GM19328 (cell line): ENCODE results near the gene MGLL.
A peak's percentile ranks its signal among the peaks of the same experiment; 100 is the strongest.

Experiments used
- ATAC-seq: cut with Tn5 transposase; IDR thresholded peaks from one replicate; pipeline ENCODE4 v1.9.1; 2021; ENCODE audit warnings: mild to moderate bottlenecking, moderate library complexity; ENCODE audit not compliant: unreplicated experiment

Gene MGLL

DNA sequence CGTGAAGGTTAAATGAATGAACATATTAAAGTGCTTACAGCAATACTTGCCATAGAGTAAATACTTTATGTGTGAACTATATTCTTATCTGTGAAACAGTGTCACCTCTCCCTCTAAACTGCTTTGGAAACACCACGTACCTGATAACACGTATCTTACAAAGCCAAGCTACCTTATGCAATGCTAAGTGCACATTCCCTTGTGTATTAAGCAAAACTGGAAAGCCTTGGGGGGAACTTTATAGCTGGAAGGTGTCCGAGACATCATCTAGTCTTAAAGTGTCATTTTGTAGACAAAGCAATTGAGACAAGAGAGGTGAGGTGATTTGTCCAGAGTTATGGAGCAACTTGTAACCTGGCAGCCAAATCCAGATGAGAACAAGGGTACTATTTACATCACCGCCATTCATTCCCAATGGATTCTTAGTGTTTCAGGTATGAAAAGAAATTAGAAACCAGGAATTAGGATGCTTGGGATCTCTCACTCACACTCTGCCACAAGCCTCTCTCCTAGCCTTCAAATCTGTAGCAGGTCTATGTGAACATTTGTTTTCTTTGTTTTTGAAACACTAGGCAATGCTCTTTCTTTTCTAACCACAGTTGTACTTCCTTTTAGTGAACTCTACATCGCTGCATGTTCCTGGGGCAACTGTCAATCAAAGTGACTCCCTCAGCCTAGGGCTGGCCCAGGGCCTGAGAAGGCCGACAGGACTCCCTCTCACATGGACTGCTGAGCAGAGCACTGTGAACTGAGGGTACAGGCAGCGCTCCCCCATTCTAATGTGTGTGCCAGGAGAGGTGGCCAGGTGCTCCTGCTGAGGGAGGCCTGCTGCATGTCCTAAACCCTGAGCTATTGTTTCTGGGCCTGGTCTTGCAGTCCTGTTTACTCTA is 13.9 kb upstream of the MGLL start:
- peak; percentile 67 for ATAC-seq

DNA sequence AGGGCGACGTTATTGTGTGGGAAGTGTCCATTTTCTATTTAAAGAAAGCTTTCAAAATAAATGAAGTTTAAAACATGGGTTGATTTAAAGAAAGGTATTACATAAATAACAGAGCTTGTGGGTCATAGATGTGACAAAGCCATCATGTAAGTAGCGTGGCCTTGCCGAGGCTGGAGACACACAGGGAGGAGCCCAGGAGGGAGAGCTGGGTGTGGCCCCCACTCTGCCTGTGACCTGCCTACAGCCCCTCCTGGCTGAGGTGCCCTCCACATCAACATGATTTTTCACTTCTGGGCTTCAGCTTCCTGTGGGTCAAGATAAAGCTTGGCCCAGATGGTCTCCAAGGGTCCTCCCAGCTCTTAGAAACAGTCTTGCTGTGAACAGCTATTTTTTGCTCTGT is 12.5 kb upstream of the MGLL start:
- ATAC-seq, result peak; percentile 13

DNA sequence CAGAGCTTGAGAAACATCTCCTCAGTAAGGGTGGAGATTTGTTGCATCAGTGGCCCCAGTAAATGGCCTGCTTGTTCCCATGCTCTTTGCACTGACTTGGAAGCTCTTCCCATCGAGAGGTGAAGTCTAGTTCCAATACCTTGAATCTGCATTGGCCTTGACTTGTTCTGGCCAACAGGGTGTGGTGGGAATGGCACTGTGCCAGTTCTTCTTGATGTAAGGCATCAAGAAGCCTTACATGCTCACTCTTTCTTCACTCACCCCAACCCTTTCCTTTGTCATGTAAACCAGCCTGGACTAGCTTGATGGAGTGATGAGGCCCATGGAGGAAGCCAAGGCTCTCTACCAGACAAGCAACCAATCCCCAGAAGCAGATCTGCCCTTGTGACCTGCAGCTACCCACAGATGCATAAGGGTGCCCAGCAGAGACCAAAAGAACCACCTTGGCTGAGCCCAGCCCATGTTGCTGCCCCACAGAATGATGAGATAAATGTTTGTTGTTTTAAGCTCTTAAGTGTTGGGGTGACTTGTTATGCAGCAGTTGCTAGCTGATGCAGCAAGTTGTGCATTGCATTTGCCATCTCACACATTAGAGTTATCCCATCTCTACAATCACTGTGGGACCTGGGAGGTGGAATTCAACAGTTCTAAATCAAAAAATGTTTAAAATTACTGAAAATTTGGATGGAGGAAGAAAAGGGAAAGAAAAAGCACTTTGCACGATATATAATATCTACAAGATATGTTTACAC is 11.1 kb upstream of the MGLL start:
- ATAC-seq, result no peak

DNA sequence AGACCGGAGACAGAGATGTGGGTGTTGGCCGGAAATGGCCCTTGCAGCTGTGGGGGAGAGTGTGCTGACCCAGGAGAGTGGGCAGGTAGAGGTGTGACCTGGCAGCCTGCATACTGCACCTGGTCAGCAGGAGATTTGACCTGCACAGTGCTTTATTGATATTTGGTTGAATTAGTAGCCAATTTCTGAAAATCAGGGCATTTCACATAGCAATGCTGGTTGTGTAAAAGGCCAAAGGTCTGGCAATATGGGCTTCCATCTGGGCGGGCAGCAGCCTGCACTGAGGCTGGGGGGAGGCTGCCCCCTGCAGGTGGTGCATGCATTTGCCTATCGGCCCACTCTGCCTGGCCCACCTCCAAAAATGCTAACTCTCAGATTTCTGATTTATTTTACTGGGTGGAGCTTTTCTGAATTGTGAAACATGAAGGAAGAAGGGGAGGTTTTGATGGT is 9.4 kb upstream of the MGLL start:
- ATAC-seq, result no peak

DNA sequence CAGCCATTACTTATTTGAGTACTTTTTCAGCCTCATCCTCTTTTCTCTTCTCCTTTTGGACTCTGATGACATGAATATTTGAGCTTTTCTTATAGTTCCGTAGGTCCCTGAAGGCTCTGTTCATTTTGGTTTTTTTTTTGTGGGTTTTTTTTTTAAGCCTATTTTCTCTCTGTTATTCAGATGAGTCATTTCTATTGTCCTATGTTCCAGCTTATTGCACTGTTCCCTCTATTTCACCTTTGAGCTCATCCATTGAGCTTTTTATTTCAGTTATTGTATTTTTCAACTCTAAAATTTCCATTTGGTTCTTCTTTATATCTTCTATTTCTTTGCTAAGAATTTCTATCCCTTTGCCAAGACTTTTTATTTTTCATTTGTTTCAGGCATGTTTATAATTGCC is 7.2 kb upstream of the MGLL start:
- no peak for ATAC-seq

DNA sequence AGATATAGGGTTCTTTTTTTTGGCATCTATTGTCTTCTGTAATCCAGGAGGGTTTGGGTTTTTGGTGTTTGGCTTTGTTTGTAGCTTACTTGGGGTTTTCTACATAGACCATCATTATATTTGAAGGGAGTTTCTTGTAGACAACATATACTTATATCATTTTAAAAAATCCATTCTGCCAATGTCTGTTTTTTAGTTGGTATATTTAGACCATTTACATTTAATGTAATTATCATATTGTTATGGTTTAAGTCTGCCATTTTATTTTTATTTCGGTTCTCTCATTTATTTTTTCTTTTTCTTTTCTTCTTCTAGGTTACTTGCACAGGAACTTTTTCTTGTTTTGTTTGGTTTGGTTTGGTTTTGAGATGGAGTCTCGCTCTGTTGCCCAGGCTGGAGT is 5.5 kb upstream of the MGLL start:
- no peak for ATAC-seq

DNA sequence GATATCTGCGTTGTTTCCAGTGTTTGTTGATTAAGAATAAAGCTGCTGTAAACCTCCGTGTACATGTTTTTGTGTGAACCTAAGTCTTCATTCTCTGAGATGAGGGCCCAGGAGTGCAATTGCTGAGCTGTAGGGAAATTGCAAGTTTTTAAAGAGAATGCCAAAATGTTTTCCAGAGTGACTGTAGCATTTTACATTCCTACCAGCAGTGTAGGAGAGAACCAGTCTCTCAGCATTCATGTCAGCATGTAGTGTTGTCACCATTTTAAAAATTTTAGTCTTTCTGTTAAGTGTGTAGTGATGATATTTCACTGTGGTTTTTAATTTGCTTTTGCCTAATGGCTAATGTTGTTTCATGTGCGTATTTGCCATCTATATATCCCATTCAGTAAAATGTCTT is 3.4 kb upstream of the MGLL start:
- no peak for ATAC-seq

DNA sequence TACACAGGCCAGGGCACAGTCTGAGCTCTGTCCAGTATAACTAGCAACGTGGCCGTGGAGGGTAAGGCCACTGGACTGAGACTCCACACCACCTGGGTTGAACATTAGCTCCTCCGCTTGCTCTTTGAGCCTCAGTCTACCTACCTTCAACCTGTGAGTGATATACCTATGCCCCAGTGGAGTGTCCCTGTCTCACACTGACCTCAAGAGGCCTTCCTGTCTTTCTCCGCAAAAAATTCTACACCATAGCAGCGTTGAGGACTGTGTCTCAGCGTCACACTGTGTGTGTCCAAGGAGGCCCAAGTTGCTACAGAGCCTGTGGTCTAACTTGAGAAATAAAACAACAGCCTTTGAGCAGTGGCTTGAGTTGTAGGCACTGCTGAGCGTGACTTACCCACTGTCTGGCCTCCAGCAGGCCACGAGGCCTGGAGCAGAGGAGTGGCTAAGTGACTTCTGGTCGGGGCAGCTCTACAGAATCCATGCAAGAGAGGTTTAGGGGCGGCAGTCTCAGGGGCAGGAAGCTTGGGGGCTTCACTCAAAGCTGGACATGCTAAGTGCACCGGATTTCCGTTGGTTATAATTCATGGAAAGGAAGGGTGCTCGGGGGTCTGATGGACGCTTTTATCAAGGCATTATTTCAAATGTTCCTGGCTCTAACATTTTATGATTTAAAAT is 2.0 kb upstream of the MGLL start:
- ATAC-seq, result no peak

DNA sequence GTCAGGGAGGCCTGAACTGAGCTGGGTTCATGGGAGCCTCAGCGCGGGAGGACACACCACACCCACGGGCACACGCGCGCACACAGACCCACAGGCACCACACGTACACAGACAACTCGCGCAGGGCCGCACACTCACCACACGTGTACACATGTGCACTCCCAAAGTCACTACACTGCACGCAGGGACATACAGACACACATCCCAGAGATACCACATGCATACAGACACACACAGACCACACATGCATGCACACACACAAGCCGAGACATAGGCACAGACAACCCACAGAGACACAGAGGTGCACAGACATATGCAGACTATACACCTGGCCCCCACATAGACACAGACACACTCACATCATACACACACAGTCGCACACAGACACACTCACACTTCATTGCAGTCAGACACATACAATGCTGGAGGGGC is 1.1 kb upstream of the MGLL start:
- ATAC-seq, result no peak

DNA sequence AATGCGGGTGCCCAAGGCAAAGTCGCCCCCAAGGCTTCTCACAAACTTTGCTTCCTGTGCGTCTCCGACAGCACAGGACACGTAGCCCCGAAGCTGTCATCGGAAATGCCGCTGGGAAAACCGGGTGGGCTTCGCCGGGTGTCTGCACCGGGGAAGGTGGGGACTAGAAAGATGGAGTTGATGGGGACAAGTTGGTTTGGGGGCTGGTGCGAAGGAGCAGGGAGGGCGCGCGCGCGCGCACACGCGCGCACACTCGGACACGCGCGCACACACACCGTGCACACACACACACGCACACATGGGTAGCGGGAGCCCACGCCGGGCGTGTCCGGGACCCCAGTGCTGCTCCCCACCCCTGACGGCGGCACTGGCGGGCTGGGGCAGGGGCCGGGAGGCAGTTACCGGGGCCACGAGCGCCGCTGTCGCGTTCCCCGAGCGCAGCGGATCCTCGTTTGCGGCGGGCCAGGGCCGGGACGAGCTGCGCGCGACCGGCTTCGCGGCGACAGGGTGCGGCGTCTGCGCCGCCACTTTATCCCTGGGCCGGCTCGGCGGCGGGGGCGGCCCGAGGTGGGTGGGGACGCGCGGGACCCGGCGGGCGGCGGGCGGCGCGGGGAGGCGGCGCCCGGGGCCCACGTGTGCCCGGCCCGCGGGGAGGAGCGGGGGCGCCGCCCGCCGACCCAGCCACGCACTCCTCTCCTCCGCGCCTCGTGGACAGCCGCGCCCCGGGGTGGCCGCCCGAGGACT is 539 bp upstream of the MGLL start:
- ATAC-seq, result peak; percentile 49

DNA sequence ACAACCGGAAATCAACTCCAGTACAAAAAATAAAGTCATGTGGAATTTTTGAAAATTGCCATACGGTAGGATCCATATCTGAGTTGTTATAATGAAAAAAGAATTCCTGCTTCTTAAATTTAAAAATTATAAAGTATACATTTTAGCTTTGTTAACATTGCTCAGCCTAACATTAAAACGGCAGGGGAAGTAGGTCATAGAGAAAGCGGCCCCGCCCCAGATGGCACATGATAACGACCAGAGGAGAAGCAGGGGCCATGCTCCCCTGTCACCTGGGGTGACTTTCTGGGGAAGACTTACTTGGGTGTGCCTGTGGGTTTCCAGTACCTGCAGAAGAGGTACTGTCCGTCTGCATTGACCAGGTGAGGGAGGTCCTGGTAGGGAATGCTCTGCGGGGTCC is 921 bp downstream of the MGLL start:
- no peak for ATAC-seq

DNA sequence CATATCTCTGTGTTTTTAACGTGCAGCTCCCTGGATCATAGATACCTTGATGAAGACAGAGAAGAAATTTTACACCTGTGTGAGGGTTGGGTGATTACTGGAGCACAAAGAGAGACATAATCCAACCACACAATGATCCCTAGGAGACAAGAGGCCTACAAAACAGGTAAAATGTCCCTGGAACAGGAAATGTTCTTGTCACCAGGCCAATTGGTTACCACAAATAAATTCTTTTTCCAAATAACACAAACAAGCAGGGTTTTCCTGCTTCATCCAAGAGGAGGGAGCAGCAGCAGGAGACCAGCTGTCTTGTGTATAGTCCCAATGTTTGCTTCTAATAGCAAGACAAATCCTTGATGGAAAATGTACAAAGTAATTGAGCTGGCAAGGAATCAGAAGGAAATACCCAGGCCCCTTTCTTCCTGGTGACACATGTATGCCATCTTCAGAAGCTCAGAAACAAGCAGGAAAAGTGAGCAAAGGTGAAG is 1.4 kb downstream of the MGLL start:
- ATAC-seq, result no peak

DNA sequence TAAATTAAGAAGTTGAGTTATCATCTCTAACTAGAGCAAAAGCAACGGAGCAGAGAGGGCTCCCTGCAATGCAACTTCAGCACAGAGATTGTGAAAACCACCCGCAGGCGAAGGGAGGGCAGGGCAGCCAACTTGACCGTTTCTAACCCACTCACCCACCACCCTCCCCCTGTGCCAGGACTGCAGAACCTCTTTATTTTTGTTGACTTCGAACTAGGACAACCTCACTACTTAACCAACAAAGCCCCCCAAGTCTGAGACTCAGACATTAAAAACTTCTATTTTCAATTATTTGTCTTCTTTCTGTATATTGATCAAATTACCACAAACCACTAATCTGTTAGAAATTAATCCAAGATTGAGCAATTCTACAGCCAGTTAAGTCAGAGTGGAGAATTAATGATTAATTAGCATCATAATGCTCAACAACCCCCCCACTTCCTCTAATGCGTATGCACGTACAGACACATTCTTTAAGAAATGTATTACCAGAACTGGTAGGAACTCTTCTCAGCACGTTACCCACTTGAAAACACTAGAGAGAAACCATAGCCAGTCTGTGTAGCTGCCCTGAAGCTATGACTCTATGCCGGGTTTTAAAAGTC is 2.0 kb downstream of the MGLL start:
- ATAC-seq, result no peak

DNA sequence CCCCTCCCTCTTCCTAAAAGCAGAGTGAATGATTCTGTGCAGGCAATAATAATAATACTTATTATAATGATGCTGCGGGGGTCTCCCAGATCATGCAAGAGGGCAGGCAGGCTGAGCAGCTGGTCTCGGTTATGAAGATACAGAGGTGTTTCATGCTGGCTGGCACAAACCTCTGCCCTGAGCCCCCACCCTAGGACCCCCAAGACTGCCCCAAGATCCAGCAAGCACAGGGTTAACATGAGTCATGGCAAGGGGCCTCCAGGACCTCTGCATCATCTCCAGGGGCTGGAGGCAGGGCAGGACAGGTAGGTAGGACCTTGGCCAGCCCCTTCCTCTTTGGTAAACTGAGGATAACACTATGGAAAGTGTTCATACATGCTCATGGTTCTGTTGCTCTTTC is 2.7 kb downstream of the MGLL start:
- no peak for ATAC-seq

DNA sequence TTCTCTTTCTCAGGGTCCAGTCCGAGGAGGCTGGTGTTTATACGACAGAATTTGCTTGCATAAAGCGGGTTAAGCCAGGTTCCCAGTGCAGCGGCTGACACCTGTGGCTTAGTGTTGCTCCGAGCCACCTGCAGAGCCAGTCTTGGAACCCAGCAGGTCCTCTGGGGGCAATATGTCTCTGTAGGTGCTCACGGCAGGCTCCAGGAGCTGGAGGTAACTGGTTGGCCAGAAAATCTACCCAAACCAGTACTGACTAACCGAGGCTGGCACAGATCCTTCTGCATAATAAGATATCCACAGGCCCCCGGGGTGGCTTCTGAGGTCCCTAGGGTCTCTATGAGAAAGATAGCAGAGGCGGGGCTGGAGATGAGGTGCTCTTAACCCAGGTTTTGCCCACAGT is 3.2 kb downstream of the MGLL start:
- ATAC-seq, result no peak

DNA sequence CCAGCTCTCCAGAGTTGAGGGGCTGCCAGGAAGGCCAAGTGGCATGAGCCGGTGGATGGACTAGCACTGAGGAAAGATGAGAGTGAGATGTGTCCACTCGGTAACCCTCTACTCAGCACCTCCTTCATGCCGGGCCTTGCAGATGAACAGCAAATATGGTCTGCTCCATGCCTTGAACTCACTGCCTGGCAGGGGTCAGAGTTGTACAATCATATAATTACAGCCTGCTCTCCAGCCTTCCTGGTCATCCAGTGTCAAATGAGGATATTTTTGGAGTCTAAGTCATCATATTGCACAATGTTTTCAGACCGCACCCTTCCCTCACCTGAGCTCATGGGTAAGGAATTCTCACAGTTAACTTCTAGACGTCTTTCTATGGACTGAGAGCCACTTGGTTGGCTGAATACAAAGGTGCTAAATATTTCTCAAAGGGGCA is 4.9 kb downstream of the MGLL start:
- ATAC-seq, result no peak

DNA sequence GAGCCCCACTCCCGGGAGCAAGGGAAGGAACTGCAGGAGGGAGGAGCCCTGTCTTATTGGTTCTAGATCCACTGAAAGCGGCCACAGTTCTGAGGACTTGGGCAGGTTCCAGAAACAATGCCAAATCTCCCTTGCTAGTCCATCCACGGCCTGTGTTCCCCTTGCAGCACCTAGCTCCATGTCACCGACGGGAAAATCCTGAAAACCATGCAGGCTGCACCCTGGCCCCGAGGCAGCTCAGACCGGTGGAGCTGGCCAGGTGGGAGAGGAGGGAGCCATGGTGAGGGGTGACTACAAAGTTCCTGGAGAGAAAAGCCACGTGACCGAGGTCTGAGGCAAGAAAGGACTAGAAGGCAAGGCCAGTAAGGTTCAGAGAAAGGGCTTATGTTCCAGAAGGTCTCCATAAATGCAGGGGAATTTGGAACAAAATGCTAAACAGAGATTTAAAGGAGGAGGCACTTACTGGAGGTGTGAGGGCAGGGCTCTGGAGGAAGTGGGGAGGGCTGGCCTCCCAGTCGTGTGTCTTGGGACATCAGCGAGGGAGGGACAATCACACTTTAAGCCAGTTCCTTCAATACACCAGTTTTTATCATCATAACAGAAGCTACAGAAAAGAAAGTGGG is 5.4 kb downstream of the MGLL start:
- ATAC-seq, result no peak

DNA sequence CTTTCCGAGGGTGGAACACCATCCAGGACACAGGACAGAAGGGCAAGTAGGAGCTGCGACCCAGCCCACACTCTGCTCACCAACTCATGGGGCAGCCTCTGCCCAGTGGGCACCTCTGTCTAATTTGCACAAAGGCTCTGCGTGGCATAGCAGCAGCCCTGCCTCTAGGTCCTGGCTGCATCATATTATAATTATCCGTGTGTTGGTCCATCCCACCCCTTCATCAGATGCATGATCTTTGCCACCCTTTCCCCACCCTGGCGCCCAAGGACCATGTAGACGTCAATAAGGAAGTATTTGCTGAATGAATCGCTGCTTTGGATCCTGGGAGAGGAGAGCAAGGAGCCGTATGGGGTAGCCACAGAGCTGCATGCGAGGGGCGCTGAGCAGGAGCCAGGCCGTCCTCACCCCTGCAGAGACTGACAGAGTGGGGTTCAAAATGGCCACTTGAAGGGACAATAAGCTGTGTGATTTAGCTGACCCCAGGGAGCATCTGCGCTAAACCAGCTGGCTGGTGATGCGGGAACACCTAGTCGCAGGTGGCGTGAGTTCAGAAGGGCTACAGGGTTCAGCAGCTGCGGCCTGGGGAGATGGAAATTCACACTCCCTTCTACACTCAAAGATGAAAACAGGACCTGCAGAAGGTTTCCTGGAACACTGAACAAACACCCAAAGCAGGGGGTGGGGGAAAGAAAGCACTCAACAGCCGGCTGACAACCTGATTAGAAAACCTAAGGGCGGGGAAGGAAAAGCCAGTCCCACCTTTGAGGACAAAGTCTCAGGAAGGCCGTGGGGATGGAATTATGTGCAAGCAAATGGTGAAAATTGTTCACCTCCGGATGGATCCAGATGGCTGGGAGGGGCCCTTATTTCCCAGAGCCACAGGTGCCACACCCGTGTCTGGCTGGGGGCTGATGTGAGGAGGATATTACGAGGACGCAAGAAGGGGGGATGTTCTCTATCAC is 6.4 kb downstream of the MGLL start:
- no peak for ATAC-seq

DNA sequence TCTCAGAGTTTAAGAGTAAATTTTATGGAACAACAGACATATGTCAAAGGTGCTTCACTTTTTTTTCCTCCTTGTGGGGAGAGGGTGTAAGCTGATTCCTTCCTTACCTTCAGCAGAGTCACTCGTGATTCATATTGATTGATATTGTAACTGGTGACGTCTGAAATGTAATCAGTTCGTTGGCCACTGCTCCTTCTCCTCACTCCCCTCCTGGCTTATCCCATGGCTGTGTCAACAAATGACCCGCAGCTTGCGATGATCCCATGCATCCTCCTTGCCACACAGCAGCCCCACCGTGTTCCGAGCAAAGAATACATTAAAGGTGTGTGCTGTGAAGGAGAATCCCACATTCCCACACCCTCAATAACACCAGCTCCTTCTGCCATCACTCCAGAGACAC is 7.3 kb downstream of the MGLL start:
- ATAC-seq, result no peak
